GM23248 (cell line): ENCODE results near the gene IL10RB.

Experiments used
- EZH2 ChIP-seq: fragments of 200-600 bp; sonication (generic); IDR thresholded peaks from 2 replicates; pipeline ENCODE4 v1.6.1; 2018; ENCODE audit warnings: antibody characterized with exemption, mild to moderate bottlenecking; ENCODE audit not compliant: insufficient read depth, poor library complexity, severe bottlenecking
- EZH2phosphoT487 ChIP-seq: fragments of 200-600 bp; sonication (generic); IDR thresholded peaks from 2 replicates; pipeline ENCODE4 v1.6.1; 2018; ENCODE audit warnings: antibody characterized with exemption, moderate library complexity, mild to moderate bottlenecking, low read depth; ENCODE audit not compliant: insufficient read depth

GRCh38 chr21:33283203-33283602, 17.0 kb downstream of the IL10RB start:
- TF ChIP-seq EZH2phosphoT487 (no peak), EZH2 (no peak)
